GM13976 (cell line): ENCODE measurements around the gene HDAC9.

ENCODE experiments used
- DNase-seq: peaks from one replicate; pipeline ENCODE4 v3.0.0; 2012; ENCODE audit warnings: low spot score
- CTCF ChIP-seq: IDR thresholded peaks from 2 replicates; pipeline ENCODE4 v1.5.1; 2012; ENCODE audit warnings: borderline replicate concordance, mild to moderate bottlenecking; ENCODE audit not compliant: insufficient read depth; ENCODE audit errors: extremely low read depth, missing control alignments, control extremely low read depth
- in situ Hi-C: fragments of 300-500 bp; cut with MboI; formaldehyde crosslinking; loops from one replicate; pipeline ENCODE4 v1.12.0; 2022; ENCODE audit warnings: low sequenced_read_pairs, mixed read lengths, inconsistent platforms; ENCODE audit not compliant: unreplicated experiment

Gene HDAC9

GRCh38 chr7:18555120-18555519, 59.6 kb downstream of the HDAC9 start:
- no peak for DNase-seq
- in situ Hi-C loops, result no loop called here
- TF ChIP-seq CTCF, result no peak

- DNase-seq, result no peak
- no peak for TF ChIP-seq CTCF
- in situ Hi-C loops, result no loop called here
Observed at GRCh38 chr7:18555968-18556367, 60.4 kb downstream of the HDAC9 start.

- no peak for TF ChIP-seq CTCF
- in situ Hi-C loops, result no loop called here
- no peak for DNase-seq
Observed at GRCh38 chr7:18558503-18558902, 63.0 kb downstream of the HDAC9 start.

- DNase-seq, result no peak
- no peak for TF ChIP-seq CTCF
- in situ Hi-C loops, result no loop called here
Observed at GRCh38 chr7:18558910-18559309, 63.4 kb downstream of the HDAC9 start.

- no peak for DNase-seq
- no peak for TF ChIP-seq CTCF
- in situ Hi-C loops, result no loop called here
Observed at GRCh38 chr7:18559756-18560155, 64.2 kb downstream of the HDAC9 start.

GRCh38 chr7:18564779-18565178, 69.2 kb downstream of the HDAC9 start:
- DNase-seq, result no peak
- TF ChIP-seq CTCF, result no peak
- in situ Hi-C loops, result no loop called here

GRCh38 chr7:18565337-18565736, 69.8 kb downstream of the HDAC9 start:
- no peak for DNase-seq
- in situ Hi-C loops, result no loop called here
- no peak for TF ChIP-seq CTCF
